ENCODE results near the gene TNRC6B. TPM values are rescaled to one million over a fixed set of nuclear protein-coding genes. Genes with fewer than 3 reads are reported as not detected.

The TNRC6B gene
- 19.1 and 35.3 TPM in 2 replicates for total RNA-seq (ENCODE audit: low replicate concordance)

- DNase-seq (ENCODE audit: low read depth), result peak; percentile 98
- TF ChIP-seq CTCF (IDR thresholded peaks at IDR 0.05; ENCODE audit: insufficient read depth, low read length), result no peak
Measured at GRCh38 chr22:40177738-40178416, at the start of gene TNRC6B. Gene TNRC6B (plus strand): TSS chr22:40177925. CDS start chr22:40178136, 211 bp downstream.

GRCh38 chr22:40128989-40129388 is 48.7 kb upstream of the TNRC6B start:
- TF ChIP-seq CTCF (IDR thresholded peaks at IDR 0.05; ENCODE audit: insufficient read depth, low read length), result no peak
- no peak for DNase-seq (ENCODE audit: low read depth)
- H3K4me3 ChIP-seq (ENCODE audit: low read depth, low read length), result no peak overlapping the region

More at GRCh38 chr22:40177738-40178416, at the start of gene TNRC6B:
- H3K4me3 ChIP-seq (ENCODE audit: low read depth, low read length), result peak within 1 kb of the TSS; percentile 89

- TF ChIP-seq CTCF (IDR thresholded peaks at IDR 0.05; ENCODE audit: insufficient read depth, low read length), result no peak
- DNase-seq (ENCODE audit: low read depth), result no peak
- no peak overlapping the region for H3K4me3 ChIP-seq (ENCODE audit: low read depth, low read length)
Measured at GRCh38 chr22:40137132-40137531, 40.6 kb upstream of the TNRC6B start.

- H3K4me3 ChIP-seq (ENCODE audit: low read depth, low read length), result no peak overlapping the region
- no peak for DNase-seq (ENCODE audit: low read depth)
- no peak for TF ChIP-seq CTCF (IDR thresholded peaks at IDR 0.05; ENCODE audit: insufficient read depth, low read length)
Measured at GRCh38 chr22:40138866-40139265, 38.9 kb upstream of the TNRC6B start.

GRCh38 chr22:40147388-40148176 is 30.1 kb upstream of the TNRC6B start:
- DNase-seq (ENCODE audit: low read depth), result no peak
- no peak overlapping the region for H3K4me3 ChIP-seq (ENCODE audit: low read depth, low read length)
- no peak for TF ChIP-seq CTCF (IDR thresholded peaks at IDR 0.05; ENCODE audit: insufficient read depth, low read length)

DNA sequence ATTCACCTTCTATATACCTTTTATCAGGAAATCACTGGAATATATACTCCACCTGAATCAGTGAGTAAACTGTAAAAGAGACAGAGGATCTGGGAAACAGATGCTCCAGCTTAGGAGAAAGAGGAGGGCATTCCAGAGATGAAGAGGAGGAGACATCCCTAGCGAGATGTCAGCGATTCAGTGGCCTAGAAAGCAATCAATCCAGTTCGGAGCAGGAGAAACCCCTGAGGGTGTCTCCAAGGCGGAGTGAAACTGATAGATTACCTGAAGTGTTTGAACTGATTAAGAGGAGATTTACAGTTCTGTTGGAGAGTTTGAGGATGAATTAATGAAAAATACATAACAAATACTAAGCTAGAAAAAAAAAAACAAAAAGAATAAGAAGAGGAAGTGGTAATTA is 24.5 kb upstream of the TNRC6B start:
- H3K4me3 ChIP-seq (ENCODE audit: low read depth, low read length), result no peak overlapping the region
- no peak for DNase-seq (ENCODE audit: low read depth)
- no peak for TF ChIP-seq CTCF (IDR thresholded peaks at IDR 0.05; ENCODE audit: insufficient read depth, low read length)
